ENCODE data around the gene BAK1.
A peak's percentile ranks its signal among the peaks of the same experiment; 100 is the strongest.
"Not testable (repeated sequence)": the region's sequence is repeated elsewhere in the genome, so short reads cannot be mapped to it uniquely, and the experiment has no call there.

Gene BAK1

DNA sequence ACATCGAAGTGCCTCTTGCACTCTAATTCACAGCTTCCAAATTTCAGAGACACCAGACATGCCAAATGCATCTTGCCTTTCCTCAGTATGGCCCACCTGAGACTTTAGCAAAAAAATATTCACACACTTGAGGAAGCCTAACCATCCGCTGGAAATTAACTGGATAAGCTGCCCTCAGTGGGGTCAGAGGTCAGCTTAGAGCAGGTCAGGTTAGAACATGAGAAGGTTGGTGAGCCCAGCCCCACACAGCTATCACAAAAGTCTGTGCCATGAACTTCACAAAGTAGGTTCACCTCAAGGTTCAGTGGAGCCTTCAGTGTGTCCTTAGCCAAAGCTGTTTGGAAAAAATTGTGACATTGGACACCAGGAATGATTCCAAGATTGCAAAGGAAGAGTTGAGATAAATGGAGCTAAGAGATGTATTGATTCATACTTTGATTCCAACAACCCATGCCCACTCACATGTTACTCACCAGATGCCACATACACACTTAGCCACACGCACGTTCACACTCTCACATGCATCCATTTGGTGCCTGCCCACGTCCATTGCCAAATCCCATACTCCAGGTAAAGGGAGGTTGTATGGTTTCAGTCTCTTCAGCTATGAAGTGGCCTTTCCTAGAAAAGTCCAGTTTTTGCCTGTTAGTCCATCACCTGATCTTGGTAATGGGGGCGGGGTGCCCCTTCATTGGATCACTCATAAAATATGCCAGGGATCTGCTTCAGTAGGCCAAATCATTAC, 11.1 kb downstream of the BAK1 start:
- ChIA-PET CTCF (no interaction called here), POLR2A (ENCODE audit: low non-redundant PET) (interaction anchor here (0.5 to 0.6 kb wide), 2 partner anchors 13 to 52 kb away, joined by 3 to 7 read pairs; no protein-coding TSS in a partner anchor)
- no peak overlapping the region; the same call in 1 of the 2 replicates for H3K27ac ChIP-seq
- no peak for DNase-seq (ENCODE audit: low spot score)
- no peak for TF ChIP-seq CTCF (conservative IDR thresholded peaks at IDR 0.05; ENCODE audit: low read depth)

- peak overlapping the region; percentile 69 for H3K27ac ChIP-seq
- no peak for TF ChIP-seq CTCF (conservative IDR thresholded peaks at IDR 0.05; ENCODE audit: low read depth)
- CTCF ChIA-PET, result no interaction called here
- POLR2A ChIA-PET (ENCODE audit: low non-redundant PET), result no interaction called here
- DNase-seq (ENCODE audit: low spot score), result no peak
Measured at GRCh38 chr6:33567836-33568235, 12.2 kb downstream of the BAK1 start.

GRCh38 chr6:33566182-33567084, 13.6 kb downstream of the BAK1 start:
- H3K27ac ChIP-seq, result peak overlapping the region; percentile 69
- ChIA-PET POLR2A (ENCODE audit: low non-redundant PET) (interaction anchor here (1.0 kb wide), 1 partner anchor 122 kb away, joined by 8 read pairs; no protein-coding TSS in a partner anchor), CTCF (interaction anchor here (0.7 kb wide), 1 partner anchor 43 kb away, joined by 3 read pairs; no protein-coding TSS in a partner anchor)
- no peak for TF ChIP-seq CTCF (conservative IDR thresholded peaks at IDR 0.05; ENCODE audit: low read depth)
- DNase-seq (ENCODE audit: low spot score), result peak; percentile 56

GRCh38 chr6:33558801-33559200, 21.3 kb downstream of the BAK1 start:
- DNase-seq (ENCODE audit: low spot score), result no peak
- ChIA-PET CTCF (interaction anchor here (0.7 kb wide), 1 partner anchor 115 kb away, joined by 3 read pairs; no protein-coding TSS in a partner anchor), POLR2A (ENCODE audit: low non-redundant PET) (interaction anchor here (1.1 kb wide), 1 partner anchor 18 kb away, joined by 3 read pairs; no protein-coding TSS in a partner anchor)
- TF ChIP-seq CTCF (conservative IDR thresholded peaks at IDR 0.05; ENCODE audit: low read depth), result no peak
- peak overlapping the region; percentile 56 for H3K27ac ChIP-seq

DNA sequence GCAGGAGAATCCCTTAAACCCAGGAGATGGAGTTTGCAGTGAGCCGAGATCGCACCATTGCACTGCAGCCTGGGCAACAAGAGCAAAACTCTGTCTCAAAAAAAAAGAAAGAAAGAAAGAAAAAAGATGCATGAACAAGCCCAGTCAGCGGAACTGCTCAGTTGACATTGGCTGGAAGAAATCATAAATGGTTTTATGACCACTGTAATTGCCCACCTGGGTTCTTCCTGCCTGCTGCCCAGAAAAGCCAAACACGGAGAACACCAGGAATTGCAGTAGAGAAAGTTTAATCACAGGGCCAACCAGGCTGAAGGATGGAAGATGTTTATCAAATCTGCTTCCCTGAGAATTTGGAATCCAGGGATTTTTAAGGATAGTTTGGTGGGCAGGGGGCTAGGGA, 22.7 kb downstream of the BAK1 start:
- DNase-seq (ENCODE audit: low spot score), result no peak
- ChIA-PET POLR2A (ENCODE audit: low non-redundant PET) (no interaction called here), CTCF (interaction anchor here (0.7 kb wide), 1 partner anchor 22 kb away, joined by 3 read pairs; the partner anchor contains the start of gene BAK1)
- H3K27ac ChIP-seq, result peak overlapping the region; percentile 93
- no peak for TF ChIP-seq CTCF (conservative IDR thresholded peaks at IDR 0.05; ENCODE audit: low read depth)

DNA sequence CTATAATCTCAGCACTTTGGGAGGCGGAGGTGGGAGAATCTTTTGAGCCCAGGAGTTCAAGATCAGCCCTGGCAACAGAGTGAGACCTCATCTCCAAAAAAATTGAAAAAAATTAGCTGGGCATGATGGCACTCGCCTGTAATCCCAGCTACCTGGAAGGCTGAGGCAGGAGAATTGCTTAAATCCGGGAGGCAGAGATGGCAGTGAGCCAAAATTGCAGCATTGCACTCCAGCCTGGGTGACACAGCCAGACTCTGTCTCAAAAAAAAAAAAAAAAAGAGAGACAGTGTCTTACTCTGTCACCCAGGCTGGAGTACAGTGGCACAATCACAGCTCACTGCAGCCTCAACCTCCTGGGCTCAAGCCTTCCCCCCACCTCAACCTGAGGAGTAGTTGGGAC, 27.2 kb downstream of the BAK1 start:
- H3K27ac ChIP-seq, result peak overlapping the region; percentile 93
- CTCF ChIA-PET, result interaction anchor here (0.6 kb wide), 1 partner anchor 77 kb away, joined by 3 read pairs; no protein-coding TSS in a partner anchor
- DNase-seq (ENCODE audit: low spot score); POLR2A ChIA-PET (ENCODE audit: low non-redundant PET): not testable (repeated sequence)
